T-helper 1 cell treated with Interleukin-12 subunit alpha and Interleukin-12 subunit beta and Interleukin-4 antibody, amounts not matched to agents 30 μg/mL and 1 μg/mL, for 36 hours (primary cell): ENCODE data around the gene PSMC3.

Experiments used
- H3K27ac Mint-ChIP-seq: one replicate; pipeline ENCODE4 v1.8.0; 2021; ENCODE audit warnings: mild to moderate bottlenecking, mixed read lengths
- H3K27me3 Mint-ChIP-seq: one replicate; pipeline ENCODE4 v1.8.0; 2021; ENCODE audit warnings: low read depth, mixed read lengths
- H3K36me3 Mint-ChIP-seq: one replicate; pipeline ENCODE4 v1.8.0; 2021; ENCODE audit warnings: low read depth, mixed read lengths
- H3K4me1 Mint-ChIP-seq: one replicate; pipeline ENCODE4 v1.8.0; 2021; ENCODE audit warnings: low read depth, mixed read lengths
- H3K4me3 Mint-ChIP-seq: one replicate; pipeline ENCODE4 v1.8.0; 2021; ENCODE audit warnings: mild to moderate bottlenecking, moderate library complexity, mixed read lengths
- H3K9me3 Mint-ChIP-seq: one replicate; pipeline ENCODE4 v1.8.0; 2021; ENCODE audit warnings: mixed read lengths

Gene PSMC3

DNA sequence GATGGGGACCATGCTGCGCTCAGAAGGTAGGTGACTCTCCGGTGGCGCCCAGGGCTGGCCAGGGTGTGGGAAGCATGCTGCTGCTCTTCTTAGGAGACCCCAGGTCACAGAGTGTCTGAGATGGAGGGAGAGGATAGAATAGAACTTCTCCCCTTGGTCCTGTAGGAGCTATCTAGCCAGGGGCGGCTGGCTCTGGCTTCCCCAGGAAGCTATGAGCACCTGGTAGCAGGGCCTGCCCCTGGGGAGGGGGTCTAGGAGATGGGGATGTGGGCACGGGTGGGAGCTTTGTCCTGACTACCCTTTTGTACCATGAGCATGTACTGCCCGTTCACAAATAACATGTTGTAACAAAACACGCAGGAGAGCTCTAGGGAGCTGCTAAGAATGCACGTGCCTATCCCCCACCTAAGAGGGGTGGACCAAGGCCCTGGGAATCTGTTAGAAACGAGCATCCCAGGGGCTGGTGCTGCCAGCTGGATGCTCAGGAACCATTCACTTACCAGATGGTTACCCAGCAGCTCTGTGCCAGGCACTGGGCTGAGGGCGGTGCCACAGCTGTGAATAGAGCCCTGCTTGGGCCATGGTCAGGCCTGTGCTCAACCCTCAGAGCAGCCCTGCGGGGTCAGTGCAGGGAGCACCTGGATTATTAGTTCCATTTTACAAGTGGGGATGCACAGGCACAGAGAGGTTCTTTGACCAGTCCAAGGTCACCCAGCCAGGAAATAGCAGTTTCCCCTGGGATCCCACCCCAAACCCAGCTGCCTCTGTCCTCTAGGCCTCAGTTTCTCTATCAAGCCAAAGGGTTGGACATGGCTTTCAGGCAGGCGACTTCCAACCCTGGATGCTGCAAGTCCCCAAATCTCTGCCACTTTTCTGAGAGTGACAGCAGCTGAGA, 15.6 kb downstream of the PSMC3 start:
- Mint-ChIP-seq H3K27ac (peak overlapping the region; percentile 45), H3K9me3 (no peaks in the 10 kb centered on the region), H3K4me3 (no peak overlapping the region), H3K36me3 (peaks cover 12% of the 10 kb centered on the region), H3K4me1 (peaks cover 22% of the 10 kb centered on the region), H3K27me3 (no peaks in the 10 kb centered on the region)

DNA sequence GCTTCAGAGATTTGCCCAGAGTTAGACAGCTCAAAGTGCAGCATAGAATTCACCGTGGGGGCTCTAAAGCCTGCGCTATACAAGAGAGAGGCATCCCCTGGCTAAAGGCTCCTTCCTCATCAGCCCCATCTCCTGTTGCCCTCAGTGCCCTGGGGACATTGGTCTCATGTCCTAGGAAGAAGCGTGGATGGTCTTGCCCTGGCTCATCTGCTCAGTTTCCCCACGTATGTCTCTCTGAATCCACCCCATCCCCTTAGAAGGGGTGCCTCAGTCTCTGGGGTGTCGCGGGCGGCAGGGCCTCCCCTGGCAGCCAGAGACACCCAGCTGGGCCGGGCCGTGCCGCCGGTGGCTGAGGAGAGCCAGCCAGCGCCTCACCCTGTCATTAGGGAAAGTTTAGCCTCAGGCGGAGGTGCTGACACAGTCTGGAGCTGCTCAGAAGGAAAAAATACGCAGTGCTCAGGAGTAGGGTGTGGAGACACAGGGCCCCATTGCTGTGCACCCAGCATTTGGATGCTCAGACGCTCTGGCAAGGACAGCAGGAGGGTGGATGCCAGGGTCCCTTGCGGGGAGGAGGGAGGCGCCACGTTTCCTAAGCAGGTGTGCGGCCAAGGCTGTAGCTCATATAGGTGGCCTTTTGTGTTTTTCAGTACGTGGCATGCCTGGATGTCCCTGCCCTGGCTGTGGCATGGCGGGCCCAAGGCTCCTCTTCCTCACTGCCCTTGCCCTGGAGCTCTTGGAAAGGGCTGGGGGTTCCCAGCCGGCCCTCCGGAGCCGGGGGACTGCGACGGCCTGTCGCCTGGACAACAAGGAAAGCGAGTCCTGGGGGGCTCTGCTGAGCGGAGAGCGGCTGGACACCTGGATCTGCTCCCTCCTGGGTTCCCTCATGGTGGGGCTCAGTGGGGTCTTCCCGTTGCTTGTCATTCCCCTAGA, 16.5 kb downstream of the PSMC3 start:
- Mint-ChIP-seq H3K27ac (peak overlapping the region; percentile 96), H3K4me1 (peaks cover 22% of the 10 kb centered on the region), H3K36me3 (peaks cover 7% of the 10 kb centered on the region), H3K4me3 (peak overlapping the region; percentile 98), H3K27me3 (no peaks in the 10 kb centered on the region), H3K9me3 (no peaks in the 10 kb centered on the region)

DNA sequence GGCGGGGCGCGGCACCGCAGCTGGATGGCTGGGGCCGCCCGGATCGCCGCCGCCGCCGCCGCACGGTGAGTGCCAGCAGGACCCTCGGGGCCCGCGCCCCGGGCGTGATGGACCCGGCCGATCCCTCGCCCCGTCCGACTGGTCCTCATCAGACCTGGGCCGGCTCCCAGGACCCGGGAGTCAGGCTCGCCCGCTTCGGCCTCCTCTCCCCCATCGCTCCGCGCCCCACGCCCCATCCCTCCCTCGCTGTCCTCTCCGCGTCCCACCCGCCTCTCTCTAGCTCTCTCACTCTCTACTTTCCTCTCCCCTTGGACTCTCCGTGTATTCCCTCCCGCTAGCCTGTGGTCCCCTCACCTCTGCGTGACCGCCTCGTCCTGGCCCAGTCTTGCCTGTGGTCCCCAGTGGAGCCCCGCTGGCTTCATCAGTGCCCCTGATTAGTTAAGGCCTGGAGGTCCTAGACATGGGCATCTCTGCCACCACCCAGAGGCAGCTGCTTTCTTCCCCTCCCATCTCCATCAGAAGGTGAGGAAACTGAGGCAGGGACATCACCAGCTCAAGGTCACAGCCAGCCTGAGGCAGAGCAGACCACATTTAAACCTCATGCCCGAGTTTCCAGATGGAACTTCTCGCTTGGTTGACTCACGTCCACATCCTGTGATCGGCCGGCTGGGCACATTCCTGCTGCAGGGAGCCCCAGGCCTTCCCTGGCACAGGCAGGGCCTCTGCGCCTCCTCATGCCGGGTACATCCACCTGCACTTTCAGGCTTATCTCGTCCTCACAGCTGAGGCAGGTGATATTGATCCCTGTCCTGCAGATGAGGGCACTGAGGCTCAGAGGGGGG, 17.4 kb downstream of the PSMC3 start:
- Mint-ChIP-seq H3K9me3 (no peaks in the 10 kb centered on the region), H3K27me3 (no peaks in the 10 kb centered on the region), H3K36me3 (peaks cover 2% of the 10 kb centered on the region), H3K4me1 (peaks cover 20% of the 10 kb centered on the region), H3K4me3 (peak overlapping the region; percentile 98), H3K27ac (peak overlapping the region; percentile 96)

DNA sequence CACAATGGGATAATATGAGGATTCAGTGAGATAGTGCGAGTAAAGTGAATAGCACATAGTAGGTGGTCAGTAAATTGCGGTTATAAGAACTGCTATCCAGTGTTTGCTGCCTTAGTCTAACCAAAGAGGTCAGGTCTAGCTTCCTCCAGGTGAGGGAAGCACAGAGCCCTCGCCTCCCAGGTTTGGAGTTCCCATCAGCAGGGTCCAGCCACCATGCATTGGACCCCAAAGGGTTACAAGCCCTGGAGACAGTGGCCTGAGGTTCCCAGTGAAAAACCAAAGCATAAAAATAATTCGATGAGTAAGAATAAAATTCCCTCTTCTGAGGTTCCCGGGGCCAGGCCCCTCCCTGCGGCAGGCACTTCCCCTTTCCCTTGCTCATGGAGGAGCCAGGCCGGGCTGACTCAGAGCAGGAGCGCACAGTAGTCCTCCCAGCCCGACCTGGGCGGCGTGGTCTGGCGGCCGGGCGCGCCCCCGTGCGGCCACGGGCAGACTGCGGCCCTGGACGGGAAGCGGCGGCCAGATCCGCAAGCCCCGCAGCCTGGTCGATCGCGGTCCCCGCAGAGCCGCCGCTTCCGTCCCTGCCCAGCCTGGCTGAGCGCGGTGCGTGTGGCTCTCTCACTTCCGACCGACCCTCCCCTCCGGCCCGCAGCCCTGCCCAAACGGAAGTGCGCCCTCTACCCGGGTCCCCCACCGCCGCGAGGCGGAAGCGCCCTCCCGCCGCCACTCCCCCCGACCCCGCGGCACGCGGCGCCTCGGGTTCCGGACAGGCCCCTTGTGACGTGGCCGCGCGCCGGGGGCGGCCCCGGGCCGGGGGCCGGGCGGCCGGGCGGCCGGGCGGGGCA, 18.3 kb downstream of the PSMC3 start, which contains the start of gene SLC39A13:
SLC39A13 (plus strand) TSS at position 845 of the 845 bp plus-strand sequence. CDS start 1,505 bp downstream, outside the sequence.
- Mint-ChIP-seq H3K4me1 (peaks cover 19% of the 10 kb centered on the region), H3K4me3 (peak within 1 kb of the TSS; percentile 98)

DNA sequence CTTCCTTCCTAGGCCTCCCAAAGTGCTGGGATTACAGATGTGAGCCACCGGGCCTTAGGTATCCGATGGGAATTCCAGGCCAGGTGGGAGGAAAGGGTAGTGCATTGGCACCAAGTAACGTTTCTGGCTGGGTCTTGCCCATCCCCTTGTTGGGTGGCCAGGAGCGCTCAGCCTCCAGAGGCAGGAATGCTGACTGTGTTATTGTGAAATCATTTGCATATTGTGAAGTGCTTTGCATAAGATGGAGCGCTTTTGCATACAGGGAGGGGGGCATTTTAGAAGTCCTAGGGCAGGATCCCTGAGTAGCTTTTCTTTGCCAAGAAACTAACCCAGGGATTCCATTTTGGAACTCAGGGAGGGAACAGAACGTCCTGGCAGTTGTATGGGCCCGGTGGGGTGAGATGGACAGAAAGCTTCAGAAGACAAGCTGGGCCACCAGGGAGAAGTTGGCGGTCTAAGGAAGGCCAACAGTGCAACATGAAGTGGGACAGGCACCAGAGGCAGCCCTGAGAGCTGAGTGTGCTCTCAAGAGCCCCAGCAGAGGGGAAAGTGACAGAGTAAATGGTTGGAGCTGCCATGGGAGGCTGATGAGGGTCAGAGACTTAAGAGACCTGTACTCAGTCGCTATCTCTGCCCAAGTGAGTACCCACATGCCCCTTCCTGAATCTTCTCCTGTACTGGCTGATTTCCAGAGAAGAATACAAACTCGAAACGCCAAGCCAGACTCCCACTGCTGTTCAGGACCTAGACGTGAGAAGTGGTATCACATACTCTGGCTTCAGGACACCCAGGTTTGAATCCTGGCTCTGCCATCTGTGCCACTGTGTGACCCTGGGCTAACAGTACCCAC, 19.1 kb downstream of the PSMC3 start:
- H3K4me3 Mint-ChIP-seq = peak overlapping the region; percentile 89
- peak overlapping the region; percentile 92 for H3K27ac Mint-ChIP-seq
- H3K27me3 Mint-ChIP-seq = no peaks in the 10 kb centered on the region
- peaks cover 19% of the 10 kb centered on the region for H3K4me1 Mint-ChIP-seq
- H3K36me3 Mint-ChIP-seq = no peaks in the 10 kb centered on the region
- no peaks in the 10 kb centered on the region for H3K9me3 Mint-ChIP-seq

More for the DNA sequence above, 18.3 kb downstream of the PSMC3 start, which contains the start of gene SLC39A13:
- Mint-ChIP-seq H3K27me3 (no peaks in the 10 kb centered on the region), H3K27ac (peak within 1 kb of the TSS; percentile 96), H3K9me3 (no peaks in the 10 kb centered on the region), H3K36me3 (no peaks in the 10 kb centered on the region)

DNA sequence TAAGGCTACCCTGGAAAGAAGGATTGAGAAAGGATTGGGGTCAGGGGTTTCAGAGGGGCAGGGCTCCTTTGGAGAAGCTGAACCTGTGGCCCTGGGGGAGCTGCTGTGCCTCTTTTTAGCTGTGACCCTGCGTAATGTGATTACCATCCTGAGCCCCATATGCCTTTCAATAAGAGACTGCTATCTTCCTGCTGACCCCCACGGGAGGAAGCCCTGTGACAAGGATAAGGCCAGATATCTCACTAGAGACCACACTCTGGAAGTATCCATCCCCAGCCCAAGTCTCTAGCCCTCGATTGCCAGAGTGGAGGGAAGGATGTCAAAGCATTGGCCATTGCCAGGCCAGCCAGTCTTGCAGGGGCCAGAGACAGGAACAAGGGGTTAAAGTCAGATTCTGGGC, 22.7 kb downstream of the PSMC3 start:
- Mint-ChIP-seq H3K4me3 (no peak overlapping the region), H3K27me3 (no peaks in the 10 kb centered on the region), H3K36me3 (no peaks in the 10 kb centered on the region), H3K9me3 (no peaks in the 10 kb centered on the region), H3K27ac (no peak overlapping the region), H3K4me1 (peaks cover 22% of the 10 kb centered on the region)

DNA sequence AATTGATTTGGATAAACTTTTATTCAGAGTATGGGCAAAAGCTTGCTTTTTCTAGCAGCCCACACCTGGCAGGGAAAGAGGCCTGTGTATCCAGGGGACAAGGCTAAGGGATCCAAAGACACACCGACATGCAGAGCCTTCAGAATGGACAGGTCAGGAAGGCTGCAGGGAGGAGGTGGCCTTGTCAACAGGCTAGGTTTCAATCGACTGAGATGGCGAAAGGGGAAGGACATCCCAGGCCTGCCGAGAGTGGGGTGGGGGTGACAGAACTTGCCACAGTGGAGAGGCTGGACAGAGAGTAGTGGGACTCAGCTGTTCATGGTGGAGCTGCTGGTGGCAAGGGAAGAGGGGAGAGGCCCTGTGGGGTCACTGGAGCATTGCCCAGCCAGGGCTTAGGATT, 23.1 kb downstream of the PSMC3 start:
- Mint-ChIP-seq H3K4me3 (no peak overlapping the region), H3K9me3 (no peaks in the 10 kb centered on the region), H3K27ac (no peak overlapping the region)

DNA sequence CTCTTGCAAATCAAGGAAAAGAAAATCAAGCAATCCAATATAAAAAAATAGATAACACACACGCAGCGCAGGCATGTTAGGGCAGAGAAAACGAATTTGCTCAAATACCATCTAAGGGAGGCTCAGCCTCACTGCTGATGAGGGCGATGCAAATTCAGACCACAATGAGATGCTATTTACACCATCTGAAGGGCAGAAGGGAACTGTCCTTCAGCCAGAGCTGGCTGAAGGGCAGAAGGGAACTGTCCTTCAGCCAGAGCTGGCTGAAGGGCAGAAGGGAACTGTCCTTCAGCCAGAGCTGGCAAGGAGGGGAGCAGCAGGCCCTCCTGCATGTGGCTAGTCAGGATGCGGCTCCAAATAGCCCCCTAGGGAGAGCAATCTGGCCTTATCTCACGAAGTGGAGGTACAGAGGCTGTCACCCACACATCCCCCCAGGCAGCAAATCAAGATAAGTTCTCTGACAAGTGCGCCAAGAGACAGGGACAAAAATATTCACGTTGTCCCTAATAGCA, 25.4 kb downstream of the PSMC3 start:
- Mint-ChIP-seq H3K4me1 (peaks cover 11% of the 10 kb centered on the region), H3K36me3 (no peaks in the 10 kb centered on the region), H3K9me3 (no peaks in the 10 kb centered on the region), H3K27ac (peak overlapping the region; percentile 64), H3K27me3 (no peaks in the 10 kb centered on the region), H3K4me3 (peak overlapping the region; percentile 75)

More for the DNA sequence above, 23.1 kb downstream of the PSMC3 start:
- Mint-ChIP-seq H3K4me1 (peaks cover 22% of the 10 kb centered on the region), H3K36me3 (no peaks in the 10 kb centered on the region), H3K27me3 (no peaks in the 10 kb centered on the region)

DNA sequence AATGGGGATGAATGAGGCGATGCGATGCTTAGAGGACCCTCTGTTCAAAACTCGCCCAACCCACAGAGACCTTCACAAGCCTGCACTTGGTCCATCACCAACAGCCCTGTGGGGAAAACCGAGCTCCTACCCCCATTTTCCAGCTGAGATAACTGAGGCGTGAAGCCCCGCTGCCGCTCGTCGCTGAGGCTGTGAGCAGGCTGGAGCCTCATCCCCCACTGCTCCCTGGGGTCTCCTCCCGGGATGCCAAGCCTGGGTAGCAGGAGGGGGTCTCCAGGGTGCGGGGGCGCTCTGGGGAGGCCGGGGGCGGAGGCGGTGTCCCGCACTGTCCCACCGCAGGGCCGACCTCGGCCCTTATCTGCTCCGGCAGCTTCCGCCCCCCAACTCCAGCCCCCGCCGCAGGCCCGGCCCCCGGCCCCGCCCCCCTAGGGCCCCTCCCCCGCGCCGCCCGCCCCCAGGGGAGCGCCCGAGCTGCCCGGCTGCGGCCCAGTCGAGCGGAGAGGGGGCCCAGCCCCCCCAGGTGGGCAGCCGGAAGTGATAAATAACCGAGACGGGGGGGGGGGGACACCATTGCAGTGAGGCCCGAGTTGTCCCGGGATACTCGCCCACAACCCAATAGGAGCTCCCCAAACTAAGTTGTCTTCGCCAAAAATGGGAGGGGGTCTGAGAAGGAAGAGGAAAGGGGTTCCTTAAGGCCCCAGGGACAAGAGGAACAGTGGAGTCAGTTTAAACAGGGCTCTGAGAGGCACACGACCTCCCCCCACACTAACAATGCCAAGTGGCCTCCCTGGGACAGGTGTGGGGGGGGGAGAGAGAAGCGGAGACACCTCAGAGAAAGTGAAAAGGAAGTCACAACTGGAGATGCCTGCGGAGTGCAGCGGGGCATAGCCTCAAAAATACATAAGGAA, 26.1 kb downstream of the PSMC3 start:
- H3K36me3 Mint-ChIP-seq = no peaks in the 10 kb centered on the region
- H3K4me1 Mint-ChIP-seq = peaks cover 13% of the 10 kb centered on the region
- H3K27me3 Mint-ChIP-seq = no peaks in the 10 kb centered on the region
- peak overlapping the region; percentile 76 for H3K4me3 Mint-ChIP-seq
- no peaks in the 10 kb centered on the region for H3K9me3 Mint-ChIP-seq
- H3K27ac Mint-ChIP-seq = peak overlapping the region; percentile 64

DNA sequence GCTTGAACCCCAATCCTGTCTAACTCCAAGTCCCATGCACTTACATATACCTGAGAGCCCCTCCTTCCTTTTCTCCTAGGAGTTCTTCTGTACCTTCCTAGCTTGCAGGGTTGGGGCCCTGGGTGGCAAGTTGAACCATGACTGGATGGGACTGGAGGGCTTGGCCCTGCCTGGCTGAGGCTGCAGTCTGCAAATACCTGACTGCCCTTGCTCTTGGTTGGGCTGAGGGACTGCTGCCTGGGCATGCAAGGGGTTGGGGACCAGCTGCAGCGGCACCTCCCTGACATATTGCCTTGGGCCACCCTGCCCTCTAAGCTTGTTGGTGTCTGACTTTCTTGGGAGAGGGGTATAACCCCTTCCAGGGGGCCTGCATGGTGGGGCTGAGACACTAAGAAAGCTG, 27.7 kb downstream of the PSMC3 start:
- H3K27me3 Mint-ChIP-seq = no peaks in the 10 kb centered on the region
- H3K4me1 Mint-ChIP-seq = peaks cover 17% of the 10 kb centered on the region
- H3K36me3 Mint-ChIP-seq = no peaks in the 10 kb centered on the region
- peak overlapping the region; percentile 15 for H3K27ac Mint-ChIP-seq
- no peaks in the 10 kb centered on the region for H3K9me3 Mint-ChIP-seq
- H3K4me3 Mint-ChIP-seq = no peak overlapping the region

DNA sequence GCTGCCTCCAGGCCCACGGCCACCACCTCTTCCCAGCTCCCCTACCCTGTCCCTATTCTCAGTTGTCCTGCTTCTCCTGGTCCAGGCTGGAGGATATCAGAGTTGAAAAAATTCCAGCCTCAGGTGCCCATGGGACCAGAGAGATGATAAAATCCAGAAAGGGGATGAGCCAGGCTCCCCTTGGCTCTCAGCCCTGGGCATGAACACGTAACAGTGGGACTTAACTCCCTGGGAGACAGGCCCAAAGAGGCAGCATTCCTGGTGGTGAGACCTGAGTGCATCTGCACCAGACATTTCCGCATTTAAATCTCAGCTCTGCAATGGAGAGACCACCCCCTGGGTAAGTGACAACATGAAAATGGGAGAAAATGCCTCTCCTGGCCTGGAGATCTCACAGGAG, 28.2 kb downstream of the PSMC3 start:
- no peaks in the 10 kb centered on the region for H3K9me3 Mint-ChIP-seq
- no peaks in the 10 kb centered on the region for H3K36me3 Mint-ChIP-seq
- H3K27ac Mint-ChIP-seq = peak overlapping the region; percentile 15

DNA sequence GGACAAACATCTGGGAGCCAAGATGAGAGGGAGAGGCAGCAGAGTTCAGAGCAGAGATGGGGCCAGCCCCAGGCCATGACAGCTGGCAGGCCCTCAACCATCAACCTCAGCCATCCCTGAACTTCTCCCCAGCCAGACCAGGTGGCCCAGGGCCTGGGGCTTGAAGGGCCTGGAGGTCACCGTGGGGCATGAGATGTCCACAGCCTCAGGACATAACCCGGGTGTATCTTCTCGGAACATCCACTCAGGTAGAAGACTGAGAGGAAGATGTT, 30.3 kb downstream of the PSMC3 start:
- Mint-ChIP-seq H3K27ac (no peak overlapping the region), H3K36me3 (no peaks in the 10 kb centered on the region), H3K4me3 (no peak overlapping the region), H3K4me1 (peaks cover 16% of the 10 kb centered on the region), H3K27me3 (no peaks in the 10 kb centered on the region), H3K9me3 (no peaks in the 10 kb centered on the region)

More for the DNA sequence above, 28.2 kb downstream of the PSMC3 start:
- Mint-ChIP-seq H3K4me1 (peaks cover 17% of the 10 kb centered on the region), H3K4me3 (no peak overlapping the region), H3K27me3 (no peaks in the 10 kb centered on the region)
